B cell (primary cell): ENCODE results near the gene PICK1. TPM values are rescaled to one million over a fixed set of nuclear protein-coding genes. Genes with fewer than 3 reads are reported as not detected.

Experiments
- ATAC-seq: fragments of 200-7000 bp; cut with Tn5 transposase; one replicate; pipeline ENCODE4 v1.10.0; 2021; ENCODE audit warnings: low read depth, mild to moderate bottlenecking, moderate number of reproducible peaks, moderate library complexity
- CTCF ChIA-PET: fragments of 350-600 bp; sonication (Branson Sonifier 250); formaldehyde crosslinking; loops from one replicate; lab custom pipeline; 2021; ENCODE audit warnings: antibody characterized with exemption, inconsistent platforms; lab: Charles Lee
- POLR2A ChIA-PET: fragments of 350-600 bp; sonication (Branson Sonifier 250); formaldehyde crosslinking; loops from one replicate; lab custom pipeline; 2021; ENCODE audit warnings: antibody characterized with exemption; lab: Charles Lee
- DNase-seq: peaks from one replicate; pipeline ENCODE4 v3.0.0; 2013
- H2AFZ ChIP-seq: 2 replicates; pipeline ENCODE4 v1.6.1; 2012; ENCODE audit warnings: mild to moderate bottlenecking, low read depth, low read length; ENCODE audit not compliant: insufficient read depth, poor library complexity, severe bottlenecking
- H3K27ac ChIP-seq, 2 donors: 1 replicate in 1 of 2; 2 replicates in 1 of 2; pipeline ENCODE4 v1.5.1; 2012 to 2013; ENCODE audit warnings: low read length in 2 of 2, mild to moderate bottlenecking in 2 of 2, moderate library complexity in 1 of 2
- H3K27me3 ChIP-seq, 4 experiments: fragments of 200-600 bp in 1 of 4; sonication (generic) in 1 of 4; replicated peaks in 1 of 4; 1 replicate in 2 of 4; 2 replicates in 2 of 4; pipeline versions ENCODE4 v1.6.1 to v1.7.0; 2013 to 2016; ENCODE audit warnings: low read length in 3 of 4, mild to moderate bottlenecking in 2 of 4, mixed read lengths in 1 of 4, moderate library complexity in 1 of 4; ENCODE audit not compliant: insufficient read depth in 4 of 4, control insufficient read depth in 3 of 4; ENCODE audit errors: control extremely low read depth in 1 of 4
- H3K36me3 ChIP-seq, 2 experiments: replicated peaks in 1 of 2; 1 replicate in 1 of 2; 2 replicates in 1 of 2; pipeline versions ENCODE4 v1.6.1 to v1.7.1; 2013; ENCODE audit warnings: low read length in 1 of 2; ENCODE audit not compliant: insufficient read depth in 2 of 2, control insufficient read depth in 1 of 2; ENCODE audit errors: control extremely low read depth in 1 of 2, extremely low read depth in 1 of 2
- H3K4me1 ChIP-seq, 2 donors: fragments of 200-600 bp in 1 of 2; sonication (generic) in 1 of 2; 1 replicate in 1 of 2; 2 replicates in 1 of 2; pipeline versions ENCODE4 v1.5.1 to v1.6.1; 2013 to 2017; ENCODE audit warnings: low read length in 2 of 2; ENCODE audit not compliant: control insufficient read depth in 2 of 2, insufficient read depth in 2 of 2
- H3K4me2 ChIP-seq: replicated peaks from 2 replicates; pipeline ENCODE3; 2012; ENCODE audit warnings: mild to moderate bottlenecking, low read depth, low read length; ENCODE audit not compliant: poor library complexity, severe bottlenecking
- H3K4me3 ChIP-seq, 5 experiments: fragments of 200-600 bp in 1 of 5; sonication (generic) in 1 of 5; 1 replicate in 3 of 5; 2 replicates in 2 of 5; pipeline versions ENCODE4 v1.5.1 to v1.7.0; 2011 to 2016; ENCODE audit warnings: low read length in 4 of 5, mild to moderate bottlenecking in 4 of 5, low read depth in 2 of 5, control low read depth in 1 of 5, moderate library complexity in 1 of 5; ENCODE audit not compliant: insufficient read depth in 1 of 5; ENCODE audit errors: control extremely low read depth in 1 of 5, extremely low read depth in 1 of 5
- H3K79me2 ChIP-seq: fragments of 200-600 bp; sonication (generic); one replicate; pipeline ENCODE4 v1.6.0; 2016; ENCODE audit warnings: low read length; ENCODE audit not compliant: control insufficient read depth, insufficient read depth
- H3K9ac ChIP-seq: fragments of 200-600 bp; sonication (generic); 2 replicates; pipeline ENCODE4 v1.6.1; 2017; ENCODE audit warnings: mild to moderate bottlenecking, low read length, moderate library complexity
- H3K9me3 ChIP-seq, 3 donors: one replicate each; pipeline versions ENCODE4 v1.6.1 to v1.7.1; 2013; ENCODE audit warnings: low read length in 2 of 3; ENCODE audit not compliant: control insufficient read depth in 2 of 3, insufficient read depth in 1 of 3; ENCODE audit errors: control extremely low read depth in 1 of 3
- H4K20me1 ChIP-seq: 2 replicates; pipeline ENCODE4 v1.6.0; 2012; ENCODE audit warnings: mild to moderate bottlenecking, low read length; ENCODE audit not compliant: insufficient read depth, control insufficient read depth, poor library complexity, severe bottlenecking
- H3K27ac Mint-ChIP-seq: one replicate; pipeline ENCODE4 v1.8.0; 2021; ENCODE audit warnings: mixed read lengths
- H3K27me3 Mint-ChIP-seq: one replicate; pipeline ENCODE4 v1.8.0; 2021; ENCODE audit warnings: mixed read lengths
- H3K4me1 Mint-ChIP-seq: one replicate; pipeline ENCODE4 v1.8.0; 2021; ENCODE audit warnings: mixed read lengths
- H3K4me3 Mint-ChIP-seq: one replicate; pipeline ENCODE4 v1.8.0; 2021; ENCODE audit warnings: mixed read lengths
- H3K9me3 Mint-ChIP-seq: one replicate; pipeline ENCODE4 v1.8.0; 2022; ENCODE audit warnings: mixed read lengths; ENCODE audit not compliant: insufficient read depth
- CTCF ChIP-seq: fragments of 200-600 bp; IDR thresholded peaks from one replicate; pipeline ENCODE4 v1.8.0; 2022; ENCODE audit warnings: antibody characterized with exemption, mild to moderate bottlenecking
- EZH2 ChIP-seq: IDR thresholded peaks from 2 replicates; pipeline ENCODE4 v1.6.1; 2012; ENCODE audit warnings: borderline replicate concordance, low read depth, mild to moderate bottlenecking, moderate library complexity, low read length; ENCODE audit not compliant: insufficient read depth, poor library complexity, severe bottlenecking
- WGBS: methylation state at CpG from one replicate; pipeline ENCODE4 v1.1.5; 2013; ENCODE audit warnings: missing lambda C conversion rate; ENCODE audit not compliant: insufficient coverage; 5-methylcytosine and 5-hydroxymethylcytosine counted together
- intact Hi-C: fragments of 100-400 bp; cut with micrococcal nuclease; formaldehyde crosslinking; loops from one replicate; pipeline ENCODE4 v1.10.0; 2022
- polyA plus RNA-seq: library from polyadenylated mRNA; depleted of rRNA; stranded (reverse); fragments of >200 nt; gene quantifications from 2 replicates; pipeline ENCODE4 v1.2.3, GENCODE V29; 2012
- total RNA-seq, 2 donors: library from RNA; stranded (reverse); fragments of 120-200 nt in 1 of 2; gene quantifications; 1 replicate in 1 of 2; 2 replicates in 1 of 2; pipeline versions ENCODE4 v1.2.3 to v1.2.4, GENCODE V29; 2013 to 2022

PICK1 gene
- total and polyA plus RNA-seq, 2 donors (not counting 1 experiment from before 2014, with no cell fraction given): 34.2 to 37.4 TPM

- peaks cover 3% of the 10 kb centered on the region for H3K27me3 Mint-ChIP-seq
- Histone ChIP-seq H3K27ac (no peak overlapping the region), H2AFZ (no peak overlapping the region), H4K20me1 (no peaks in the 10 kb centered on the region), H3K9ac (no peak overlapping the region), H3K36me3 (no peaks in the 10 kb centered on the region), H3K4me3 (no peak overlapping the region), H3K27me3 (peaks cover 0 to 3% (median 1%) of the 10 kb centered on the region in 4 experiments), H3K4me1 (no peaks in the 10 kb centered on the region), H3K4me2 (no peak overlapping the region), H3K79me2 (no peaks in the 10 kb centered on the region), H3K9me3 (peaks cover 0 to 3% (median 0%) of the 10 kb centered on the region in 3 donors)
- ChIA-PET CTCF (no interaction called here), POLR2A (no interaction called here)
- H3K27ac Mint-ChIP-seq: no peak overlapping the region
- no peaks in the 10 kb centered on the region for H3K4me1 Mint-ChIP-seq
- DNase-seq (no peak), ATAC-seq (no peak)
- H3K4me3 Mint-ChIP-seq: no peak overlapping the region
- TF ChIP-seq CTCF (no peak), EZH2 (no peak)
- H3K9me3 Mint-ChIP-seq: no peaks in the 10 kb centered on the region
- no CpG with 5 or more reads among the region's 1 CpG for WGBS
- intact Hi-C loops: no loop called here
Measured at GRCh38 chr22:38014083-38014482, 43.1 kb upstream of the PICK1 start.

GRCh38 chr22:38016182-38017151, 40.7 kb upstream of the PICK1 start:
- ChIA-PET POLR2A (no interaction called here), CTCF (no interaction called here)
- Histone ChIP-seq H3K79me2 (no peaks in the 10 kb centered on the region), H3K27me3 (peaks cover 0 to 3% (median 1%) of the 10 kb centered on the region in 4 experiments), H3K4me2 (no peak overlapping the region), H2AFZ (no peak overlapping the region), H3K36me3 (no peaks in the 10 kb centered on the region), H3K4me1 (no peaks in the 10 kb centered on the region), H3K9me3 (peaks cover 0 to 3% (median 0%) of the 10 kb centered on the region in 3 donors), H3K9ac (no peak overlapping the region), H4K20me1 (no peaks in the 10 kb centered on the region), H3K27ac (no peak overlapping the region), H3K4me3 (no peak overlapping the region)
- WGBS: 86% methylated on average over 22 of the region's 33 CpGs
- DNase-seq: no peak
- no peak for TF ChIP-seq EZH2
- TF ChIP-seq CTCF: no peak
- Mint-ChIP-seq H3K27me3 (peaks cover 3% of the 10 kb centered on the region), H3K4me3 (no peak overlapping the region), H3K27ac (no peak overlapping the region), H3K9me3 (no peaks in the 10 kb centered on the region), H3K4me1 (no peaks in the 10 kb centered on the region)
- intact Hi-C loops: no loop called here
- ATAC-seq: no peak
